HG03064 (cell line): Measurements from ENCODE around the gene DHX57.
"Not testable (repeated sequence)": the region's sequence is repeated elsewhere in the genome, so short reads cannot be mapped to it uniquely, and the experiment has no call there.

ENCODE experiments used
- ATAC-seq: cut with Tn5 transposase; IDR thresholded peaks from one replicate; pipeline ENCODE4 v1.9.1; 2021; ENCODE audit warnings: low read depth; ENCODE audit not compliant: unreplicated experiment

DHX57 gene

DNA sequence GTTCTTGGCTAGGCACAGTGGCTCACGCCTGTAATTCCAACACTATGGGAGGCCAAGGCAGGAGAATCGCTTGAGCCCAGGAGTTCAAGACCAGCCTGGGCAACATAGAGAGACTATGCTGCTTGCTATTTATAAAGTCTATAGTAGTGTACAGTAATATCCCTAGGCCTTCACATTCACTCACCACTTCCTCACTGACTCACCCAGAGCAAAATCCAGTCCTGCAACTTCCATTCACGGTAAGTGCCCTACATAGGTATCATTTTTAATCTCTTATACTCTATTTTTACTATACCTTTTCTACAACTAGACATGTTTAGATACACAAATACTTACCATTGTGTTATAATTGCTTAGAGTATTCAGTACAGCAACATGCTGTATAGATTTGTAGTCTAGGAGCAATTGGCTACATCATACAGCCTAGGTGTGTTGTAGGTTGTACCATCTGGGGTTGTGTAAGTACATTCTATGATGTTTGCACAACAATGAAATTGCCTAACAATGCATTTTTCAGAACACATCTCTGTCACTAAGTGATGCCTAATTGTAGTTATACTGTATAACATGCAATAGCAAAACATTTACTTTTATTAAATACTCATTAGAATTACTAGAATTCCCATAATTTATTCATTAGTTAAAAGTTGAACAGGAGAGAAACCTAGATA lies 8.8 kb downstream of the DHX57 start:
- ATAC-seq = no peak

DNA sequence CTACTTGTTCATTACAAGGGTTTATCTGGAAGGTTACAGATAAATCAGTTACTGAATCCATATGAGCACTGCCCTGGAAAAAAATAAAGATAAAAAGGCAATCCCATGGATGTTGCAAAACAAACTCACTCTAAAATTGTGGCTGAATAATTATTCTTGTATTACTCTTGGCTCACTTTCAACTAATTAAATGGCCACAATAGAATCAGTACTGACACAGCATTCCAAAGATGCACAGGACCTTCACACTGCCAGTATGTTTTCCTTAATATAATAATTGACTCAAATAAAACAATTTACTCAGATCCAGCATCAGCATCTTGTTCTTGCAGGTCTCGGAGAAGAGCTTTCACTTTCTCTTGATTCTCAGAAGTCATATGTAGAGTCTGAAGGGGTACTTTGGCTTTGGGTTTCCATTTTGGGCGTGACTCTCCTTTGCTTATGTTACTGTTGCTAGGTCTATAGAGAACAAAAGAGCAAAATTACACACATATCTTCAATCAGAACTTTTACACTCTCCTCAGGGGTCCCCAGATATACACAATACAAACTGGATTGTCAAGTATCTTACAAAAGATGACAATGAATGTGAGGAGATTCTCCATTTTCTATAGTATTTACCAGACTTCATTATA lies 12.6 kb downstream of the DHX57 start:
- ATAC-seq = no peak

DNA sequence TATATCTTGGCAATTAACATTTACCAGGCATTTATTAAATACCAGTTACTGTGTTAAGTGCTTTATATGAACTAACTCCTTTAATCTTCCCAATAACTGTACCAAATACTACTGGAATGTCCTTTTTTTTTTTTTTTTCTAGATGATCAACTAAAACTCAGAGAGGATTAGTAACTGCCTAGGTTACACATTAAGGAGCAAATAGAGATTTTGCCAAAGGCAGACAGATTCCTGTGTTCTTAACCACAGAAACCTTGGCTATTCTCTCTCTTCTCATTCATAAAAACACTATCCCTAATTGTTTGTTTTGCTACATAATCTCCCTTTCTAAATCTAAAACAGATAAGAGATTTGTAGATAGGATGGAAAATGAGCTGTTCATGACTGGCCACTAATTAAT lies 13.3 kb downstream of the DHX57 start:
- ATAC-seq = no peak

DNA sequence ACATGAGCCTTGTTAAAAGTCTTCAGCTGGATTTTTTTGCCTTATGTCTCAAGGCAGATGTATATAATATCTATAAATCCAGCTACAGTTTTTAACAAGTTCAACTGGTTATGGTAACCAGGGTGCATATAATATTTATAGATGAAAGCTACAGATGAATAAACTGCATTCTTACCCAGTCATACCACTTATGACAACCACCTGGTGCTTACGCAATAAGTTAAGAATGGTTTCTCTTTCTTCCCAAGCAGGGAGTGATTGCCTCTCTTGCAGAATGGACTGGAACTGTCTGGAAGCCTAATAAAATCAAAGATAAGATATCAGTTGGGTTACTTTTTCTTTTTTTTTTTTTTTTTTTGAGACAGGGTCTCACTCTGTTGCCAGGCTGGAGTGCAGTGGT lies 19.6 kb downstream of the DHX57 start:
- ATAC-seq = no peak

DNA sequence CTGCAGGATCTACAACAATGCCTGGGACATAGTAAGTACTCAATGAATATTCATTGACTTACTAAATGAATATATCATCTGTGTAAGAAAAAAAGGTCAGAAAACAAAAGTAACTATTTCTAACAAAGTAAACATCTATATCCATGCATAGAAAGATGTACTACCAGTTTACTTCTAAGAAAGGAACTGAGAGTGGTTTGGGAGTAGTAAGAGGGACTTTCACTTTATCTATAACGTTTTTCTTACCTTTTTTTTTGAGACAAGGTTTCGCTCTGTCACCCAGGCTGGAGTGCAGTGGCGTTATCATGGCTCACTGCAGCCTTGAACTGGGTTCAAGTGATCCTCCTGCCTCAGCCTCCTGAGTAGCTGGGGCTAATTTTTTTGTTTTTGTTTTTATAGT lies 25.7 kb downstream of the DHX57 start:
- peak; percentile 89 for ATAC-seq

DNA sequence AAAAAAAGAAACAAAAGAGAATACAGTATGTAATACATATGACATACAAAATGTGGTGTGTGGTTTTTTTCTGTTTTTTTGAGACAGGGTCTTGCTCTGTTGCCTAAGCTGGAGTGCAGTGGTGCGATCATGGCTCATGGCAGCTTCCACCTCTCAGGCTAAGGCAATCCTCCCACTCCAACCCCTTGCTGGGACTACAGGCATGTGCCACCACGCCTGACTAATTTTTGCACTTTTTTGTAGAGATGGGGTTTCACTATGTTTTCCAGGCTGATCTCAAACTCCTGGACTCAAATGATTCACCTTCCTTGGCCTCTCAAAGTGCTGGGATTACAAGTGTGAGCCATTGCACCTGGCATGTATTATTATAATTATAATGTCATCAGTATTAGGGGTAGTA lies 38.9 kb downstream of the DHX57 start:
- no peak for ATAC-seq

DNA sequence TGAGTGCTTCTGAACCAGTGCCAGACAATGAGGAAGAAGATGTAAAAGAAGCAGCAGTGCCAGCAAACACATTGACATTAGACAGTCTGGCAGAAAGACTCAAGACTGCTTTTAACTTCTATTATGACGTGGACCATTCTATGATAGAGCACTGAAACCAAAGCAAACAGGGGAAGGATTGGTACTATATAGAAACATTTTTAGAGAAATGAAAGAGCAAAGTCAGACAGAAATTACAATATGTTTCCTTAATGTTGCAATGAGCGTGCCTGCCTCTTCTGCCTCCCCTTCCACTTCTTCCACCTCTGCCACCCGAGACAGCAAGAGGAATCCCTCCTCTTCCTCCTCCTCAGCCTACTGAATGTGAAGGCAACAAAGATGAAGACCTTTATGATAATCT lies 39.7 kb downstream of the DHX57 start:
- peak; percentile 96 for ATAC-seq

DNA sequence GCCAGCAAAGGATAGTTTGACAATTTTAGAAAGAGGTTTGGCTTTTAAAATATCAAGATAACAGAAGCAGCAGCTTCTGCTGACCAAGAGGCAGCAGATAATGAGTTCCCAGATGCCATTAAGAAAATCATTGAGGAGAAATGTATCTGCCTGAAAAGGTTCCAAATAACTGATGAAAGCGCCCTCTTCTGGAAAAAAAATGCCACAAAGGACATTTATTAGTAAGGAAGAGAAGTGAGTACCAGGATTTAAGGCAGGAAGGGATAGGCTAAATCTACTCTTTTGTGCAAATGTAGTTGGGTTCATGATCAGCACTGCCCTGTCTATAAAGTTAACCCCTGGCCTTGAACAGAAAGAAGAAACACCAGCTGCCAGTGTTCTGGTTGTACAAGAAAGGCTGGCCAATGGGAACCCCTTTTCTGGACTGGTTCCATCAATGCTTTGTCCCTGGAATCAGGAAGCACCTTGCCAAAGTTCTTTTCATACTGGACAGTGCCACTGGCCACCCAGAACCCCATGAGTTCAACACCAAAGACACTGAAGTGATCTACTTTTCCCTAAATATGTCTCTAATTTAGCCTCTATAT lies 40.6 kb downstream of the DHX57 start:
- ATAC-seq = no peak

DNA sequence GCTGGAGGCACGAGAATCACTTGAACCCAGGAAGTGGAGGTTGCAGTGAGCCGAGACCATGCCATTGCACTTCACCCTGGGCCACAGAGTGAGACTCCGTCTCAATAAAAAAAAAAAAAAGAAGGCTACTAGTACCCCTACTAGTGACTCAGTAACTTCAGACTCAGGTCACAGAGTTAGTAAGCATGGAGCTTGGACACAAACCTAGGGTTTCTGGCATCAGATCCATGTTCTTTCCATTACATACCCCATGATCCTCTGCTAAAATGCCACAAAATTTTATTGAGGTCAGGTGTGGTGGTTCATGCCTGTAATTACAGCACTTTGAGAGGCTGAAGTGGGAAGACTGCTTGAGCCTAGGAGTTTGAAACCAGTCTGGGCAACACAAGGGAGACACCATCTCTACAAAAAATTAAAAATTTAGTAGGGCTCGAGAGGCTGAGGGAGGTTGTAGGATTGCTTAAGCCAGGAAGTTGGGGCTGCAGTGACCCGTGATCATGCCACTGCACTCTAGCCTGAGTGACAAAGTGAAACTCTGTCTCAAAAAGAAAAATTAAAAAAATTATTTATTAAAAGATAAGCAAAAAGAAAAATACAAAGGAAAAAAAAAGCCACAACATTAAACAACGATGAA lies 45.1 kb downstream of the DHX57 start:
- ATAC-seq = no peak

DNA sequence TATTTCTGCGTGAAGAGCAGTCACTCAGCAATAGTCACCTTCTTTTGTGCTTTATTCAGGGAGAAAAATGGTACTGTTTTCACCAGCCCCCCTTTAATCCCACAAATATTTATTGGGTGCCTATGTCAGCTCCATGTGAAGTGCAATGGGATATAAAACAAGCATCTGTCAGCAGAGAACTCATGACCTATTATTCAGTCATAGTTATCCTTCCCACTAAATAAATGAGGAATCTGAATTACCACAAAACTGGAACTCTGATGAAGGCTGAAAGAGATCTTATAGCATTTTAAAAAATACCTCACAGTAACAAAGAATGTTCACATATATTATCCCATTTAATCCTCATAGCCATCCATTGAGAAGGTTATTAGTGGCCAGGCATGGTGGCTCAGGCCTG lies 45.8 kb downstream of the DHX57 start:
- ATAC-seq = no peak

DNA sequence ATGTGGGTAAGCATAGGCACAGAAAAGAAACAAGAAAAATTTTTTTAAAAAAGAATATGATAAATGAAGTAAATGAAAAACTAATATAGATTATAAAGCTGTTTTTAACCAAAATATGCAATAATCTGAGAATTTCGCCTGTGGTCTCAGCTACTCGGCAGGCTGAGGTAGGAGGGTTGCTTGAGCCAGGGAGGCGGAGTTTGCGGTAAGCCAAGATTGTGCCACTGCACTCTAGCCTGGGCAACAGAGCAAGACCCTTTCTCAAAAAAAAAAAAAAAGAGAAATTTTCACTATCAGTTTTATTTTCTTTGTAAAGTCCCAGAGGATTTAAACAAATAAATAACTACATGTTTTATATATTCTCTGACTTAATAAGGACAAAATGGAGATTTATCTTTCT lies 47.3 kb downstream of the DHX57 start:
- ATAC-seq = no peak

DNA sequence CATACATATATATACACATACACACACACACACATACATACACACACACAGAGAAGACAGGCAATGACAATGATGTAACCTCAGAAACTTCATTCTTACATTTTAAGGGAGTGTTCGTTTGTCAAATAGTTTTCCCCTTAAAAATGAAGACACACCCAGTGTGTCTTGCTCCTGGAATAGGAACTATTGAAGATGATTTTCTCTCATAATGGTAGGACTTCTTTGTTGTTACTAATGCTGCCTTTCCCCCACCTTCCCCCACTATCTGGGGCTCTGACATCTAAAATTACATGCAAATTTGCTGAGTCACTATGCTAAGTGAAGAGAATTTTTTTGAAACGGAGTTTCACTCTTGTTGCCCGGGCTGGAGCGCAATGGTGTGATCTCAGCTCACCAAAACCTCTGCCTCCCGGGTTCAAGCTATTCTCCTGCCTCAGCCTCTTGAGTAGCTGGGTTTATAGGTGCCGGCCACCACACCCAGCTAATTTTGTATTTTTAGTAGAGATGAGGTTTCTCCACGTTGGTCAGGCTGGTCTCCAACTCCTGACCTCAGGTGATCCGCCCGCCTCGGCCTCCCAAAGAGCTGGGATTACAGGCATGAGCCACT lies 48.1 kb downstream of the DHX57 start:
- not testable (repeated sequence) for ATAC-seq

DNA sequence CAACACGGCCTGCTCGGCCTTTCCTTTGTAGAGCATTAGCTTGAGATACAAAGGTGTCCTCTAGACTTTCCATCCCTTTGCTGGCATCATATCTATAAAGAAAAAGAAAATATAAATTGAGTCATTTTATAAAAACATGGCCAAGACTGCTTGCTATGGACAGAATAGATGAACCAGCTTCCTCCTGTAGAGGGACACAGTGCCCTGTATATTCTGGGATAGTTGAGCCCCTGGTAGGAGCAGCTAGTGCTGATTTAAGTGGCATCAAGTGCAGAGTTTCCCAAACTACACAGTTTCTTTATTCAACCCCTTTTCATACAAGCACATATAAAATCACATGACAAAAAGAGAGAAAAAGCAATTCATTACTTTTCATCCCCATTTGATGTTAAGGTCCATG lies 49.8 kb downstream of the DHX57 start:
- ATAC-seq = no peak

DNA sequence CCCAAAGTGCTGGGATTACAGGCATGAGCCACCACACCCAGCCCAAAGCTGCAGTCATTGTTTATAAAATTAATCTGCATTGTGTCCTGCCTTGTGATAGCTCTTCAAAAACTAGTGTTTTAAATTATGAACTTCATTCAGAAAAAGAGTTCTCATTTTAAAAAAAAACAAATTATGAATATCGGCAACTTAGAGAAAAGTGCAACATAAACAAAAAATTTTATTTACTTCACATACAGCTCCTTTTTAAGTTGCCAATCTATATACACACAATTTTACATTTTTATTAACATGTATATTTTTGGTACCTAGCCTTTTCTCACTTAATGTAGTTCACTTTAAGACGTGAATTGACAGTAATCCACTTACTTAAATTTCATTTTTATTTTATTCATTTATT lies 50.8 kb downstream of the DHX57 start:
- no peak for ATAC-seq

DNA sequence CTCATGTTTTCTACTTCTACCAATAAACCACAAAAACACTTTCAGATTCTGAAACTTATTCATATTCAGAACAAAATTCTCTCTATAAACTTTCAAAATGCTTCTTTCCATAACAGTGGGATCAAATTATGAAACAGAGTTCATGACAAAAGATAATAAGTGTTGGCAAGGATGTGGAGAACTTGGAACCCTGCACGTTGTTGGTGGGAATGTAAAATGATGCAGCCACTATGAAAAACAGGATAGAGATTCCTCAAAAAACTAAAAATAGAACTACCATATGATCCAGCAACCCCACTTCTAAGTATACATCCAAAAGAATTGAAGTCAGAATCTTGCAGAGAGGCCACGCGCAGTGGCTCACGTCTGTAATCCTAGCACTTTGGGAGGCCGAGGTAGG lies 52.3 kb downstream of the DHX57 start:
- ATAC-seq = no peak

DNA sequence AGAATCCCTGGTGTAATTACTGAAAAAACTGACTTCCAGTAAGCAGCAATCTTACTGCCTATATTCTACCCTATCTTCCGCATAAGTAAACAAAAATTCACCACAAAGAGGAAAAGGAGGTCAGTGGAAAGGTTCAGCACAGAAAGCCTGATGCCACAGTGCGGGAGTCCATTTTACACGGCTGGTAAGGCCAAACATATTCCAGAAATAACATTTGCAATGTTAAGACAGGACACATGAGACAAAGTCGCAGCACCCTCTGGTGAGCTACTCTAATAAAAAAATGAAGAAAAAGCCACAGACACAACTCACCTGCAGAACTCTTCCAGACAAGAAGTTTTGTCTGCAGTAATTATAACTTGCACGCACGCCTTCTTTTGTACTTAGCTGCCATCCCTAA lies 57.2 kb downstream of the DHX57 start:
- no peak for ATAC-seq

DNA sequence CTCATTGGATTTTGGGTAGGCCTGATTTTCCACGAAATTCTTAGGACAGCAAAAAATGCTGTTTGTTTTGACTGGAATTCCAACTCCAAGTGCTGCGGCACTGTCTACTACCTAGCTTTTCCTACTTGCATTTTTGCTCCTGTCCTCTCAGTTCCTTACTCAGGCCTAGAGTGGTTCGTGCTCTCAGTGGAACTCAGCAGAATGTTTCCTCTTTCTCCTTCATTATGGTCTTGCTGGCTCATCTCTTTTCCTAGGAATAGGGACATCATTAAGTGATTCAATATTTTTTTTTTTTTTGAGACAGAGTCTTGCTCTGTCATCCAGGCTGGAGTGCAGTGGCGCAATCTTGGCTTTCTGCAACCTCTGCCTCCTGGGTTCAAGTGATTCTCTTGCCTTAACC lies 59.8 kb downstream of the DHX57 start:
- ATAC-seq = no peak

DNA sequence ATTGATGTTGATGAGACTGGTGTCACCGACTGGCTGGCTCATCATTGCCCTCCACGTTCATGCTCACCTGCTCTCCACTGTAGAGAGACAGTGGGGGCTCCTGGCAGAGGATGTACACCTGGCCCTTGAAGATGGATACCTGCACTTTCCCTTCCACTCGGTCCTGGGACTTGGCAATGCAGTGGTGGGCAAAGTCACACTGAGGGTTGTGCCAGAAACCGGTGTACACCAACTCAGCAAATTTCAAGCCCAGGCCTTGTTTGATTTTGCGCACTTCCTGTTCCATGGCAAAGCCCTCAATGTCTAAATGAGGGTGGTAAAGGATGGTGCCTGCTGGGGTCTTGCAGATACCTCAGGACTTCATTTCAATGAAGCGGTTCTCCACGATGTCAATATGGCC lies 65.2 kb downstream of the DHX57 start:
- no peak for ATAC-seq

DNA sequence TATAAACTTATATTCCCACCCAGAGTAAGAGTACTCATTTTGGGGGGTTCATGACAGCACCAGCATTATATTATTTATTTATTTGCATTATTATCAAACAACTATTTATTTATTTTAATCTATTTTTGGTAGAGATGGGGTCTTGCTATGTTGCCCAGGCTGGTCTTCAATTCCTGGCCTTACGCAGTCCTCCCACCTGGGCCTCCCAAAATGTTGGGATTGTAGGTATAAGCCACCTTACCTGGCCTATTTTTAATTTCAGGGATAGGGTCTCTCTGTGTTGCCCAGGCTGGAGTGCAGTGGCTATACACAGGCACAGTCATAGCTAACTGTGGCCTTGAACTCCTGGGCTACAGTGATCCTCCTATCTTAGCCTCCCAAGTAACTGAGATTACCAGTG lies 67.1 kb downstream of the DHX57 start:
- no peak for ATAC-seq

DNA sequence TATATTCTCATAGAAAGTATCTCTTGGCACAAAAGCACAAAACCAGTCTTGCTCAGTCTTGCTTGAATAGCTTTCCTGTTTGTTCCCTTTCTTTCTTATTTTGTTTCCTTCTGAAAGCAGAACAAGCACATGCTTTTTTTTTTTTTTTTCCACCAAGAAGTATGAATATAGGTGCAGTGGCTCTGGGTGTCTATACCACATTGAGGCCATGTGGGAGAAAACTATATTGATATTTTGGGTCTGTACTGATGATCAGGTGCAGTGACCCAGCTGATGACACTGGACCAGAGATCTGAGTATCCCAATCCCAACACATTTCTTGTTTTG lies 69.0 kb downstream of the DHX57 start:
- ATAC-seq = no peak

DNA sequence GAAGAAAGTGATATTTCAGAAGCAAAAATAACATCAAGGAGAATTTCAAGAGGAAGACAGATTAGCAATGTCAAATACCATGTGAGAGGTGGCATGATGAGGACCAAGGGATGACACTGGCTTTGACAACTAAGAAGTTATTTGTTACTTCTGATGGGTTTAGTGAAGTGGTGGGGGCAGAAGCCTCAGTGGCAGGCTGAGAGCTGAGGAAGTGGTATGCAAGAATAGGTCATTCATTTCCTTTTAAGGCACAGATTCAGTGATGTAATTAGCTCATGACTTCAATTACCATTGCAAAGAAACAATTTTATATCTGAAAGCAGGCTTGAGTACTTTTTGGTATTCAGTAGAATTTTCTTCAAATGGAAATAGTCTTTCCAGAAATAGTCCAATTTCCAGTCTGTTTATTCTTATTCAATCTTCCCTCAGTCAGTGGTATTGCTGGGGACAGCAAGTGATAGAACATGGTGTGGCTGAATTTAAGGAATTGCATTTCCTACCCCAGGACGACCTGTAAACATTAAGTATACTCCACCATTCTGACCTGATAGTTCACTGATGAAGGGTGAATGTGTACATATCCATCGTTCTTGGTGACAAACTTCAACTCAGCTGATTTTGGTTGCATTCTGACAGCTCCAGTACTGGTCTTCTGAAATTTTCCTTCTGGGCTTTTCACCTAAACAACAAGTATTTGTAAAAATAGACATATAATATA lies 69.6 kb downstream of the DHX57 start:
- no peak for ATAC-seq
